ENCODE measurements around the gene IL12A. TPM values are rescaled to one million over a fixed set of nuclear protein-coding genes. Genes with fewer than 3 reads are reported as not detected.
A peak's percentile ranks its signal among the peaks of the same experiment; 100 is the strongest.

Gene IL12A
- total RNA-seq, 1 experiment from 2014 or later, result 1.0 TPM

DNA sequence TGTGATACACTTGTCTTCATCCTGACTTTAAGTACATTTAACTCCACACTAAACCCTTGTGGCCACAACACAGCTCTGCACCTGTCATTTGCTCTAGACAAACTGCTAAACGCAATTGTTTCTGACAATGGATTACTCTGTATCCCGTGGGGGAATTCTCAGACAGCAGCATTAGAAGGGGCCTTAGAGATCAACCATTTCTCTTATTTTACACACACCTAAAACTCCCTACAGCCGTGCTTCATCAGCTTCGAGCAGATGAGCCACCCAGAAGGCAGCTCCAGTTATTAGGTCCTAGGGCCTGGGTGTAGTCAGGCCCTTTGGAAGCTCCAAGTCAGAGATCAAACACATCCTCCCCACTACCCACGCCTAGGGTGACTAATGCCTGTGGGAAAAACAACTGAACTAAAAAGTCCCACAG, 1.3 kb upstream of the IL12A start:
- no peaks in the 10 kb centered on the region for H3K27me3 Mint-ChIP-seq (ENCODE audit: unreplicated experiment)
- BruUV-seq (replicated peaks), result no TSS peak
- peaks cover 8% of the 10 kb centered on the region for H3K36me3 Mint-ChIP-seq (ENCODE audit: insufficient read depth, unreplicated experiment)
- no peaks in the 10 kb centered on the region for H3K9me3 Mint-ChIP-seq (ENCODE audit: low read depth, unreplicated experiment)
- intact Hi-C loops (cut with micrococcal nuclease; ENCODE audit: unreplicated experiment), result no loop called here
- no peak overlapping the region for H3K4me3 Mint-ChIP-seq (ENCODE audit: low read depth, unreplicated experiment)
- no peak overlapping the region for H3K27ac Mint-ChIP-seq (ENCODE audit: unreplicated experiment)
- DNase-seq, result no peak
- TF ChIP-seq, protein P1, sequence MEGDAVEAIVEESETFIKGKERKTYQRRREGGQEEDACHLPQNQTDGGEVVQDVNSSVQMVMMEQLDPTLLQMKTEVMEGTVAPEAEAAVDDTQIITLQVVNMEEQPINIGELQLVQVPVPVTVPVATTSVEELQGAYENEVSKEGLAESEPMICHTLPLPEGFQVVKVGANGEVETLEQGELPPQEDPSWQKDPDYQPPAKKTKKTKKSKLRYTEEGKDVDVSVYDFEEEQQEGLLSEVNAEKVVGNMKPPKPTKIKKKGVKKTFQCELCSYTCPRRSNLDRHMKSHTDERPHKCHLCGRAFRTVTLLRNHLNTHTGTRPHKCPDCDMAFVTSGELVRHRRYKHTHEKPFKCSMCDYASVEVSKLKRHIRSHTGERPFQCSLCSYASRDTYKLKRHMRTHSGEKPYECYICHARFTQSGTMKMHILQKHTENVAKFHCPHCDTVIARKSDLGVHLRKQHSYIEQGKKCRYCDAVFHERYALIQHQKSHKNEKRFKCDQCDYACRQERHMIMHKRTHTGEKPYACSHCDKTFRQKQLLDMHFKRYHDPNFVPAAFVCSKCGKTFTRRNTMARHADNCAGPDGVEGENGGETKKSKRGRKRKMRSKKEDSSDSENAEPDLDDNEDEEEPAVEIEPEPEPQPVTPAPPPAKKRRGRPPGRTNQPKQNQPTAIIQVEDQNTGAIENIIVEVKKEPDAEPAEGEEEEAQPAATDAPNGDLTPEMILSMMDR (IDR thresholded peaks at IDR 0.05; ENCODE audit: unreplicated experiment), result no peak
- H3K4me1 Mint-ChIP-seq (ENCODE audit: low read depth, unreplicated experiment), result peaks cover 8% of the 10 kb centered on the region
- CTCF ChIA-PET, result interaction anchor here (0.6 to 1.9 kb wide), 8 partner anchors 9 to 105 kb away, joined by 3 to 8 read pairs (median 4); no protein-coding TSS in a partner anchor

DNA sequence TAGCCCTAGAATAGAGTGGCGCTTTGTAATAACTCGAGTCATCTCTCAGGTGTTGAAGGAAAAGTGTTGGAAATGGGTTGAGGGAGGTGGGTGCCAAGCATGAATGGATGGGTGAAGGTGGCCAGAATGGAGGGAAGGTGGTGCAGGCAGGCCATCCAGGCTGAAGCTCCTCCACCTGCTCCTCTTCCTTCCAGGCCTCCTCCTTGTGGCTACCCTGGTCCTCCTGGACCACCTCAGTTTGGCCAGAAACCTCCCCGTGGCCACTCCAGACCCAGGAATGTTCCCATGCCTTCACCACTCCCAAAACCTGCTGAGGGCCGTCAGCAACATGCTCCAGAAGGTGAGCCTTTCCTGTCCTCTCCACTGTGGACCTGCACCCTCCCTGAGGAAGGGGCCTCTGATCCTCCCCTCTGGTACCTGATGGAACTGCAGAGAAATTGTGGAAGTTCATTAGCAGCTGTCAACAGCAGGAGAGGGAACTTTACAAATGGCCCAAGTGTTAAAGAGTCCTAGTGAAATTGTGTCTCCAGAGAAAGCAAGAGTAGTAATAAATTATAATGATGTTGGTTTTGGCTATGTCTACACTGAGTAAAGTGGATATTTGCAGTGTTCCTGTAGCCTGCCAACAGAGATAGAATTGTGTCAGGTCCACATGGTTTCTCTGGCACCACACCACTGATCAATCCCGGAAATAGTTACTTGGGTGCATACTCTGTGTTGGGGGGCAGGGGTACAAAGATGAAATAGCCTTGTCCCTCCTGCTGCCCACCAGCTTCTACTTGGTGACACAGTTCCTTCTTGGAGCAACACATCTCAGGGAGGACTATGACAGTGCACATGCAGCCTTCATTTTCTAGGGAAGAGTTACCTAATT, 1.6 kb downstream of the IL12A start:
- no peaks in the 10 kb centered on the region for H3K27me3 Mint-ChIP-seq (ENCODE audit: unreplicated experiment)
- H3K27ac Mint-ChIP-seq (ENCODE audit: unreplicated experiment), result no peak overlapping the region
- H3K4me3 Mint-ChIP-seq (ENCODE audit: low read depth, unreplicated experiment), result peak overlapping the region; percentile 94
- no peak for DNase-seq
- H3K36me3 Mint-ChIP-seq (ENCODE audit: insufficient read depth, unreplicated experiment), result peaks cover 8% of the 10 kb centered on the region
- no TSS peak for BruUV-seq (replicated peaks)
- CTCF ChIA-PET, result interaction anchor here (0.8 to 2.1 kb wide), 7 partner anchors 7 to 176 kb away, joined by 3 to 14 read pairs (median 3); no protein-coding TSS in a partner anchor
- H3K4me1 Mint-ChIP-seq (ENCODE audit: low read depth, unreplicated experiment), result peaks cover 8% of the 10 kb centered on the region
- intact Hi-C loops (cut with micrococcal nuclease; ENCODE audit: unreplicated experiment), result no loop called here
- TF ChIP-seq, protein P1 (IDR thresholded peaks at IDR 0.05; ENCODE audit: unreplicated experiment), result peak; percentile 49
- H3K9me3 Mint-ChIP-seq (ENCODE audit: low read depth, unreplicated experiment), result no peaks in the 10 kb centered on the region

DNA sequence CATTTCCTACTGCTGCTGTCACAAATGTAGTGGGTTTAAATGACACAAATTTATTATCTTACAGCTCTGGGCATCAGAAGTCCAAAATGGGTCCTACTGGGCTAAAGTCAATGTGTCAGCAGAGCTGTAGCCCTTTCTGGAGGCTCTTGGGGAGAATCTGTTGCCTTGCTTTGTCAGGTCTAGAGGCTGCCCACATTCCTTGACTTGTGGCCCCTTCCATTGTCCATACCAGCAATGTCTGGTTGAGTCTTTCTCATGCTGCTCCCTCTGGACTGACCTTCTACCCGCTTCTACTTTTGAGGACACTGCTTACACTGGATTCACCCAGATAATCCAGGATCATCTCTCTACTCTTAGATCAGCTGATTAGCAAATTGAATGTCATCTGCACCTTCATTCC, 3.0 kb downstream of the IL12A start:
- intact Hi-C loops (cut with micrococcal nuclease; ENCODE audit: unreplicated experiment), result no loop called here

DNA sequence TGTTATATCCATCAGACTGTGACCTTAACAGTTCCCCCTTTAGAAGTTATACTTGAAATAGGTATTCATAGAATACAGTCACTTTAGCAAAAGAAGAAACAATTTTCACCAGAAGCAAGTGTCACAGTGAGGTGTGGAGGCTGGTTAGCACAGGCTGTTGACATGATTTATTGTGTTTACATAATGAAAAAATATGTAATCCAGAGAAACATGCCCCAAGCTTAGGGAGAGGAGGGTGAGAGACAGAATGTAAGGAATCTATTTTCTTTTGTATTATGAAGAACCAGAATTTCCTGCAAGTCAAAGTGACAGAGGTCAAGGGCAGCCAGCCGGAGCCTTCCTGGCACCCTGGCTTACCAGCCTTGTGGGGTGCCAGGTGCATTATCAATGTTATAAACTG, 4.0 kb downstream of the IL12A start:
- intact Hi-C loops (cut with micrococcal nuclease; ENCODE audit: unreplicated experiment), result no loop called here
- Mint-ChIP-seq H3K36me3 (ENCODE audit: insufficient read depth, unreplicated experiment) (peaks cover 8% of the 10 kb centered on the region), H3K9me3 (ENCODE audit: low read depth, unreplicated experiment) (no peaks in the 10 kb centered on the region), H3K27me3 (ENCODE audit: unreplicated experiment) (no peaks in the 10 kb centered on the region), H3K4me1 (ENCODE audit: low read depth, unreplicated experiment) (peaks cover 8% of the 10 kb centered on the region), H3K4me3 (ENCODE audit: low read depth, unreplicated experiment) (no peak overlapping the region), H3K27ac (ENCODE audit: unreplicated experiment) (no peak overlapping the region)
- CTCF ChIA-PET, result interaction anchor here (0.9 kb wide), 1 partner anchor 14 kb away, joined by 3 read pairs; no protein-coding TSS in a partner anchor
- no peak for DNase-seq
- BruUV-seq (replicated peaks), result no TSS peak
- TF ChIP-seq, protein P1 (IDR thresholded peaks at IDR 0.05; ENCODE audit: unreplicated experiment), result no peak

More for the DNA sequence above, 3.0 kb downstream of the IL12A start:
- H3K4me1 Mint-ChIP-seq (ENCODE audit: low read depth, unreplicated experiment), result peaks cover 8% of the 10 kb centered on the region
- TF ChIP-seq, protein P1 (IDR thresholded peaks at IDR 0.05; ENCODE audit: unreplicated experiment), result no peak
- no peaks in the 10 kb centered on the region for H3K27me3 Mint-ChIP-seq (ENCODE audit: unreplicated experiment)
- DNase-seq, result no peak
- CTCF ChIA-PET, result interaction anchor here (0.6 to 1.5 kb wide), 3 partner anchors 9 to 44 kb away, joined by 3 read pairs; no protein-coding TSS in a partner anchor
- peaks cover 8% of the 10 kb centered on the region for H3K36me3 Mint-ChIP-seq (ENCODE audit: insufficient read depth, unreplicated experiment)
- no peak overlapping the region for H3K4me3 Mint-ChIP-seq (ENCODE audit: low read depth, unreplicated experiment)
- no TSS peak for BruUV-seq (replicated peaks)
- H3K9me3 Mint-ChIP-seq (ENCODE audit: low read depth, unreplicated experiment), result no peaks in the 10 kb centered on the region
- H3K27ac Mint-ChIP-seq (ENCODE audit: unreplicated experiment), result no peak overlapping the region

All from Calu3 (cell line).